SU-DHL-6 (cell line): Measurements from ENCODE around the gene GMDS.

Source experiments
- EZH2phosphoT487 ChIP-seq: fragments of 200-600 bp; sonication (generic), shearing (Covaris generic); conservative IDR thresholded peaks from 2 replicates; pipeline ENCODE4 v1.6.1; 2018; ENCODE audit warnings: mild to moderate bottlenecking, antibody characterized with exemption, low read length, moderate library complexity, mixed read lengths
- TF ChIP-seq, protein P1 (sequence below): fragments of 200-600 bp; sonication (generic); IDR thresholded peaks from one replicate; pipeline ENCODE4 v1.5.1; 2017; ENCODE audit warnings: antibody characterized with exemption, mild to moderate bottlenecking, low read length, moderate library complexity; ENCODE audit not compliant: insufficient read depth, poor library complexity, severe bottlenecking

- TF ChIP-seq, protein P1, sequence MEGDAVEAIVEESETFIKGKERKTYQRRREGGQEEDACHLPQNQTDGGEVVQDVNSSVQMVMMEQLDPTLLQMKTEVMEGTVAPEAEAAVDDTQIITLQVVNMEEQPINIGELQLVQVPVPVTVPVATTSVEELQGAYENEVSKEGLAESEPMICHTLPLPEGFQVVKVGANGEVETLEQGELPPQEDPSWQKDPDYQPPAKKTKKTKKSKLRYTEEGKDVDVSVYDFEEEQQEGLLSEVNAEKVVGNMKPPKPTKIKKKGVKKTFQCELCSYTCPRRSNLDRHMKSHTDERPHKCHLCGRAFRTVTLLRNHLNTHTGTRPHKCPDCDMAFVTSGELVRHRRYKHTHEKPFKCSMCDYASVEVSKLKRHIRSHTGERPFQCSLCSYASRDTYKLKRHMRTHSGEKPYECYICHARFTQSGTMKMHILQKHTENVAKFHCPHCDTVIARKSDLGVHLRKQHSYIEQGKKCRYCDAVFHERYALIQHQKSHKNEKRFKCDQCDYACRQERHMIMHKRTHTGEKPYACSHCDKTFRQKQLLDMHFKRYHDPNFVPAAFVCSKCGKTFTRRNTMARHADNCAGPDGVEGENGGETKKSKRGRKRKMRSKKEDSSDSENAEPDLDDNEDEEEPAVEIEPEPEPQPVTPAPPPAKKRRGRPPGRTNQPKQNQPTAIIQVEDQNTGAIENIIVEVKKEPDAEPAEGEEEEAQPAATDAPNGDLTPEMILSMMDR: no peak
- no peak for TF ChIP-seq EZH2phosphoT487
Observed at GRCh38 chr6:1940381-1940780, 305.0 kb downstream of the GMDS start.
